Muscle of leg (tissue), 9 donors: ENCODE results near the gene SHCBP1L. TPM values are rescaled to one million over a fixed set of nuclear protein-coding genes. Genes with fewer than 3 reads are reported as not detected.

Experiments used
- polyA plus RNA-seq, 8 donors: library from polyadenylated mRNA; unstranded; fragments of 120-200 nt; gene quantifications; one replicate each; pipeline versions ENCODE4 v1.2.1 to v1.2.3, GENCODE V29; 2013; ENCODE audit warnings: inconsistent platforms in 1 of 8, low replicate concordance in 1 of 8; ENCODE audit not compliant: insufficient read length in 8 of 8, insufficient read depth in 1 of 8
- total RNA-seq: library from RNA; stranded (reverse); fragments of 120-200 nt; gene quantifications from one replicate; pipeline ENCODE4 v1.2.4, GENCODE V29; 2013

SHCBP1L gene
- total and polyA plus RNA-seq, 9 donors: 0.35 to 1.3 (median 0.58) TPM

Other genes with a start within 250 kb of the SHCBP1L start
- gene NPL, start 163.4 kb downstream of the SHCBP1L start, total RNA-seq: 6.3 TPM
- 10 to 100 TPM in 1 of 8 donors, 1 to 10 TPM in 7; 4.9 to 10.8 (median 7.4) TPM for gene NPL, start 163.4 kb downstream of the SHCBP1L start, polyA plus RNA-seq
- 102 TPM for gene DHX9, start 113.8 kb downstream of the SHCBP1L start, total RNA-seq
- gene DHX9, start 113.8 kb downstream of the SHCBP1L start, polyA plus RNA-seq: 100 to 1,000 TPM; 115 to 161 (median 133) TPM
- 203 TPM for gene LAMC1, start 70.3 kb upstream of the SHCBP1L start, total RNA-seq
- gene LAMC1, start 70.3 kb upstream of the SHCBP1L start, polyA plus RNA-seq: 100 to 1,000 TPM; 221 to 436 (median 315) TPM
- 0.71 TPM for gene LAMC2, start 233.1 kb upstream of the SHCBP1L start, total RNA-seq
- 1 to 10 TPM; 1.5 to 6.0 (median 3.0) TPM for gene LAMC2, start 233.1 kb upstream of the SHCBP1L start, polyA plus RNA-seq